Activated CD4-positive, CD25-positive, alpha-beta regulatory T cell treated with anti-CD3 and anti-CD28 coated beads, Interleukin-2, amount 50 U/mL, for 24 hours (primary cell): Measurements from ENCODE around the gene AOPEP.
A peak's percentile ranks its signal among the peaks of the same experiment; 100 is the strongest.
"Not testable (repeated sequence)": the region's sequence is repeated elsewhere in the genome, so short reads cannot be mapped to it uniquely, and the experiment has no call there.

ENCODE experiments used
- ATAC-seq, 2 donors: fragments of 150-1000 bp; cut with Tn5 transposase; one replicate each; pipeline ENCODE4 v1.10.0; 2021; ENCODE audit warnings: mild to moderate bottlenecking in 1 of 2, moderate library complexity in 1 of 2

Gene AOPEP

GRCh38 chr9:95001720-95002119, 275.2 kb downstream of the AOPEP start:
- ATAC-seq, result no peak

GRCh38 chr9:95003689-95004410, 277.4 kb downstream of the AOPEP start:
- ATAC-seq, result no peak

- ATAC-seq, result peak; percentile 68 to 72
Measured at GRCh38 chr9:95004411-95005277, 278.1 kb downstream of the AOPEP start.

- ATAC-seq, result no peak
Measured at GRCh38 chr9:95005278-95006143, 279.0 kb downstream of the AOPEP start.

GRCh38 chr9:95007226-95007869, 280.8 kb downstream of the AOPEP start:
- no peak for ATAC-seq

- ATAC-seq, result no peak
Measured at GRCh38 chr9:95008151-95008771, 281.8 kb downstream of the AOPEP start.

GRCh38 chr9:95009459-95009858, 283.0 kb downstream of the AOPEP start:
- no peak for ATAC-seq

- ATAC-seq, result no peak
Measured at GRCh38 chr9:95010431-95010838, 283.9 kb downstream of the AOPEP start.

- no peak for ATAC-seq
Measured at GRCh38 chr9:95012035-95012708, 285.7 kb downstream of the AOPEP start.

- no peak for ATAC-seq
Measured at GRCh38 chr9:95012902-95013301, 286.4 kb downstream of the AOPEP start.

GRCh38 chr9:95014917-95015316, 288.4 kb downstream of the AOPEP start:
- ATAC-seq, result no peak

GRCh38 chr9:95015569-95015968, 289.1 kb downstream of the AOPEP start:
- no peak for ATAC-seq

GRCh38 chr9:95017062-95017461, 290.6 kb downstream of the AOPEP start:
- ATAC-seq, result no peak

GRCh38 chr9:95017661-95018060, 291.2 kb downstream of the AOPEP start:
- no peak for ATAC-seq

- ATAC-seq, result no peak
Measured at GRCh38 chr9:95018099-95018936, 291.8 kb downstream of the AOPEP start.

GRCh38 chr9:95020644-95021043, 294.1 kb downstream of the AOPEP start:
- not testable (repeated sequence) for ATAC-seq

GRCh38 chr9:95021166-95021886, 294.8 kb downstream of the AOPEP start:
- no peak for ATAC-seq

GRCh38 chr9:95022657-95023056, 296.2 kb downstream of the AOPEP start:
- ATAC-seq, result no peak

- ATAC-seq, result no peak
Measured at GRCh38 chr9:95023217-95024003, 296.9 kb downstream of the AOPEP start.
